Nephron (organoid): ENCODE data around the gene ZNF778.

Experiments
- H3K27ac Mint-ChIP-seq, 3 experiments: 2 replicates each; pipeline ENCODE4 v1.8.0; 2020; ENCODE audit warnings: mixed read lengths in 3 of 3, mild to moderate bottlenecking in 2 of 3, moderate library complexity in 1 of 3
- H3K27me3 Mint-ChIP-seq: 2 replicates; pipeline ENCODE4 v1.8.0; 2021; ENCODE audit warnings: low read depth, mild to moderate bottlenecking, moderate library complexity, mixed read lengths
- H3K36me3 Mint-ChIP-seq: 2 replicates; pipeline ENCODE4 v1.8.0; 2020; ENCODE audit warnings: low read depth, mixed read lengths
- H3K4me1 Mint-ChIP-seq: 2 replicates; pipeline ENCODE4 v1.8.0; 2020; ENCODE audit warnings: mixed read lengths
- H3K4me3 Mint-ChIP-seq, 3 experiments: 2 replicates each; pipeline ENCODE4 v1.8.0; 2020; ENCODE audit warnings: mild to moderate bottlenecking in 3 of 3, mixed read lengths in 3 of 3, moderate library complexity in 2 of 3
- H3K9me3 Mint-ChIP-seq: 2 replicates; pipeline ENCODE4 v1.8.0; 2020; ENCODE audit warnings: mixed read lengths
- CTCF ChIP-seq, 3 experiments: fragments of 200-600 bp; sonication (generic); IDR thresholded peaks; one replicate each; pipeline ENCODE4 v1.5.0; 2021; ENCODE audit warnings: antibody characterized with exemption in 3 of 3; ENCODE audit not compliant: unreplicated experiment in 3 of 3

The ZNF778 gene

DNA sequence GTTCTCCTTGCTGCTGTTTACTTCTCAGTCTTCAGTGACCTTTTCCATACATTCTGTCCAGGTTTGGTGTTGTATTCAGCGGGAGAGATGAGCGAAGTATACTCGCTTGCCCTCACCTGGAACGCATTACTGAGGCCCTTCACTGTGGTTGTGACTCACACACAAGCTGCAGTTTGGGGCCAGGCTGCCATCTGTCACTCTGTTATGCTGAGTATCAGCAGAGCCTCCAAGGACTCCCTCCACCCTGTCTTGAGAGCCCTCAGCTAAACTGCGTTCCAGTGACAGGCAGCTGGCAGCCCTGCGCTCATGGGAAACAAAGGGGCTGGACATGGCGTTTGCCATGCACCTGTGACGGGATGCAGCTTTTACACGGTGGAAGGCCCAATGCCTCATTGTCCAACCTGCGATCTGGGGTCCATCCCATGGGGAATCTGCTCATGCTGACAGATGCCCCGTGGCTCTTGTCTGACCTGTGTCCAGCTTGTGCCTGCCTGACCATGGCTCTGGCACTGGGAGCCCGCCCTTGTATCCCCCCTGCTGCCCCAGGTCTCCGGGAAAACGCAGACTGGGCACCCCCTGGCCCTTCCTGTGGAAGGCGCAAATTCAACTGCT is 6.5 kb upstream of the ZNF778 start:
- Mint-ChIP-seq H3K4me1 (peaks cover 14% of the 10 kb centered on the region), H3K4me3 (no peak overlapping the region), H3K27me3 (peaks cover 36% of the 10 kb centered on the region), H3K36me3 (no peaks in the 10 kb centered on the region), H3K27ac (no peak overlapping the region), H3K9me3 (no peaks in the 10 kb centered on the region)
- no peak for TF ChIP-seq CTCF (IDR thresholded peaks at IDR 0.05; ENCODE audit: unreplicated experiment in 3 of 3)

DNA sequence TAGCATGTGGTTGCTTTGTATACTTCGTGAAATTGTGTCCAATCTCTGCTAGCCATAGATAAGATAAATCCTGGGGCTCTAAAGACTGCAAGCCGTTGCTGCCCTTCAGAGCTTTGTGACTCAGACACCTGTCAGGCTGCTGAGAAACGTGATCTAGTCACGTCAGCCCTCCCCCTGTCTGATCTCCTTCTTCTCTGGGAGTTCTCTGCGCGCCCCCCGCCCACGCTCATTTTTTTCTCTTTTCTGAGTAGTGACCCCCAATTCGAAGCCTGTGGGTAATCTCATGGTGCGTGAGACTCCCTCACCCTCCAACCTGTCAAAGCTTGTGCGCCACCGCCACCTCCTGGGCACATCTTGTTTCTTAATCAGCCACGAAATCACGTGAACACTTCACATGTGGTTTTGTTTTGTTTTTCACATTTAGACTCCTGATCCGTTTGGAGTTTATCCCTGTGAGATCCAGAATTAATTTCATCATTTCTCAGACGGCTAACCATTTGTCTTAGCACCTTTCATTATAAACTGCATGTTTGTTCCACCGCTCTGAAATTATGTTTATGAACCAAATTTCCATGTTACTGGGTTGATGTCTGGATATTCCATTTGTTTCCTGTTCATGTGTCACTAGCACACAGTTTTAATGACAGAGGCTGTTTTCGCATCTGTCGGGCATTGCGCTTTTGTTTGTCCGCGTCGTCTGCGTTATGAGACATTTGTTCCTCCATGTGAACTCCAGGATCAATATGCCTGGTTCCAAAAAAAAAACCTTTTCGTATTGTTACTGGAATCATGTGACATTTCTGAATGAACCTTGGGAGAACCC is 977 bp upstream of the ZNF778 start:
- TF ChIP-seq CTCF (IDR thresholded peaks at IDR 0.05; ENCODE audit: unreplicated experiment in 3 of 3) = peak; percentile 69 to 78 (median 73)
- H3K4me1 Mint-ChIP-seq = peaks cover 21% of the 10 kb centered on the region
- H3K27ac Mint-ChIP-seq = peak overlapping the region; percentile 24 to 88 (median 87)
- H3K27me3 Mint-ChIP-seq = no peaks in the 10 kb centered on the region
- H3K9me3 Mint-ChIP-seq = no peaks in the 10 kb centered on the region
- peak overlapping the region; percentile 81 to 93 (median 87) for H3K4me3 Mint-ChIP-seq
- H3K36me3 Mint-ChIP-seq = peaks cover 3% of the 10 kb centered on the region

DNA sequence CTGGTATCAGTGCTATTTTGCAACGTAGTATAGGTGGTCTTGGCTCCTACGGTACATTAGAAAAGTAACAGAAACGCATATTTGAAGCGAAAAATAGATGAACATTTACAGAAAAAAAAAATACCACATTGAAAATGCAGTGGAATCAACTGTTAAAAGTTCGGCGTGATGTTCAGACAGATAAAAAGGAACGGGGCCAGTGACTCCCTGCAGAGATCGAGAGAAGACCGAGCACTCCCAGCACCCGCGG is 440 bp upstream of the ZNF778 start:
- Mint-ChIP-seq H3K27me3 (no peaks in the 10 kb centered on the region), H3K27ac (peak overlapping the region; percentile 24 to 88 (median 87)), H3K9me3 (no peaks in the 10 kb centered on the region), H3K4me1 (peaks cover 21% of the 10 kb centered on the region), H3K36me3 (peaks cover 7% of the 10 kb centered on the region), H3K4me3 (peak overlapping the region; percentile 81 to 93 (median 87))
- no peak for TF ChIP-seq CTCF (IDR thresholded peaks at IDR 0.05; ENCODE audit: unreplicated experiment in 3 of 3)

DNA sequence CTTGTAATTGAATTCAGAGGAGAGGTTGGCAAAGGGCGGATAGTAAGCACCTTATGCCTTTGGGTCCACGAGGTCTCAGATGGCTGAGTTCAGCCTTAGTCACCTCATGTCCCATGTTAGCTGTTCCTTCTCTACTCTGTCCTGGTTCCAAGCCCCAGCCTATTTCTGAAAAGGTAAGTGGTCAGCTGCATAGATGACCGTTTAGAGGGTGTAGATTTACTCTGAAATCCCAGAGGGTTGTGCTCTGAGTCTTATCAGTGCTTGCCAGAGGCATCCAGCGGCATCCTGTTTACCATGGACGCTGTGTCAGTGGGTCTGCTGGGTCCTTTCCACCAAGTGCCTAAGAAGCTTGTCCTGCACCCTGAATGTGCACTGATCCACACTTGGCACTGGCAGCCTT is 1.9 kb downstream of the ZNF778 start:
- Mint-ChIP-seq H3K4me1 (peaks cover 21% of the 10 kb centered on the region), H3K9me3 (no peaks in the 10 kb centered on the region), H3K4me3 (peak overlapping the region; percentile 74 to 86 (median 82)), H3K27me3 (no peaks in the 10 kb centered on the region), H3K27ac (no peak overlapping the region), H3K36me3 (peaks cover 23% of the 10 kb centered on the region)
- no peak for TF ChIP-seq CTCF (IDR thresholded peaks at IDR 0.05; ENCODE audit: unreplicated experiment in 3 of 3)

DNA sequence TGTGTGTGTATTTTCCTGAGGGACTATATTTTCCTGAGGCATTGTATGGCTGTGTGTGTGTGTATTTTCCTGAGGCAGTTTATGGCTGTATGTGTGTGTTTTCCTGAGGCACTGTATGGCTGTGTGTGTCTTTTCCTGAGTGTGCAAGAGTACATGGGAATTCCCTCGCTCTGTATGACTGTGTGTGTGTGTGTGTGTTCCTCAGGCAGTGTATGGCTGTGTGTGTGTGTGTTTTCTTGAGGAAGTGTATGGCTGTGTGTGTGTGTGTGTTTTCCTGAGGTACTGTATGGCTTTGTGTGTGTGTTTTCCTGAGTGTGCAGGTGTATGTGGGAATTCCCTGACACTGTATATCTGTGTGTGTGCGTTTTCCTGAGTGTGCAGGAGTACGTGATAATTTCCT is 4.1 kb downstream of the ZNF778 start:
- Mint-ChIP-seq H3K4me3 (peak overlapping the region in 2 of 3 experiments; percentile 2 to 20), H3K27me3 (no peaks in the 10 kb centered on the region), H3K9me3 (peaks cover 13% of the 10 kb centered on the region), H3K27ac (no peak overlapping the region), H3K36me3 (peaks cover 45% of the 10 kb centered on the region), H3K4me1 (peaks cover 8% of the 10 kb centered on the region)
- TF ChIP-seq CTCF (IDR thresholded peaks at IDR 0.05; ENCODE audit: unreplicated experiment in 3 of 3) = no peak

- Mint-ChIP-seq H3K4me3 (no peak overlapping the region), H3K36me3 (peaks cover 58% of the 10 kb centered on the region), H3K9me3 (peaks cover 24% of the 10 kb centered on the region), H3K27ac (no peak overlapping the region), H3K27me3 (no peaks in the 10 kb centered on the region), H3K4me1 (peaks cover 5% of the 10 kb centered on the region)
- TF ChIP-seq CTCF (IDR thresholded peaks at IDR 0.05; ENCODE audit: unreplicated experiment in 3 of 3) = no peak
Measured at GRCh38 chr16:89222931-89223330, 5.4 kb downstream of the ZNF778 start.
